A549 treated with DMSO at 1 μM for 4 hours (cell line): Measurements from ENCODE around the gene CXorf66. TPM values are rescaled to one million over a fixed set of nuclear protein-coding genes. Genes with fewer than 3 reads are reported as not detected.

Experiments
- total RNA-seq: library from RNA; stranded (reverse); fragments of 200-300 nt; extraction: Qiagen RNA extraction; gene quantifications from 5 replicates; pipeline ENCODE4 v1.2.3, GENCODE V29; 2022; ENCODE audit warnings: low read depth

The CXorf66 gene, protein sequence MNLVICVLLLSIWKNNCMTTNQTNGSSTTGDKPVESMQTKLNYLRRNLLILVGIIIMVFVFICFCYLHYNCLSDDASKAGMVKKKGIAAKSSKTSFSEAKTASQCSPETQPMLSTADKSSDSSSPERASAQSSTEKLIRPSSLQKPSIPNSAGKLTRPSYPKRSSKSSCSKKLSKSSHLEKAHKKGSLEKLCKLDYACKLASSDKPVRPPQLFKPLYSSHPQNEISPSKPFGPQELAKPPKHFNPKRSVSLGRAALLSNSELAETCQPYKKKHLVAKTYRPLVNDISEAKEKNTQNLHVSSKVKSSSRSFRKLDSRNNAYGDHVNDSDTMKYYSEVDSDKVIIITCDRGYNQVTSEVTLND
- not detected in 5 replicates for total RNA-seq

DNA sequence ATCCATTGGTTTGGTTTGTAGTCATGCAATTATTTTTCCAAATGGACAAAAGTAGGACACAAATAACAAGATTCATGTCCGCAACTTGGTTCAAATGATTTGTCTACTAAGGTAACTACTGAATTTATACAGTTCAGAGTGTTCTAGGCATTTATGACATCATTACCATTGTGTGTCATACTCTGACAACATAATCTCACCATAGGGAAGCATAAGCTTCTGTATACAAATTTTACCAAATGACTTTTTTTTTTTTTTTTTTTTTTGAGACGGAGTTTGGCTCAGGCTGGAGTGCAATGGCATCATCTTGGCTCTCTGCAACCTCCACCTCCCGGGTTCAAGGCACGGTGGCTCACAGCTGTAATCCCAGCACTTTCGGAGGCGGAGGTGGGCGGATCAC, at the start of gene CXorf66:
Gene CXorf66, minus strand, starts transcription at position 101 of the 400 bp plus-strand sequence. Its CDS starts 25 bp downstream, at position 76.

GRCh38 chrX:139932901-139933796, 32.2 kb downstream of the CXorf66 start, which contains the start of gene ATP11C:
Gene ATP11C (minus strand): TSS chrX:139933053. CDS start chrX:139932042, 1,011 bp downstream.

Other genes with a start within 250 kb of the CXorf66 start
- 8.7 to 13.6 TPM (median 10.9 TPM) in 5 replicates for gene ATP11C, start 32.5 kb downstream of the CXorf66 start, total RNA-seq